HL-60 (cell line): Measurements from ENCODE around the gene TMEM140.

Experiments
- DNase-seq, 2 experiments: peaks; one replicate each; pipeline ENCODE4 v3.0.0-alpha.2; 2010 to 2020; ENCODE audit warnings: low read depth in 1 of 2, low spot score in 1 of 2
- H3K27ac ChIP-seq: fragments of 250-450 bp; sonication (Bioruptor Pico); replicated peaks from 2 replicates; pipeline ENCODE4 v1.5.1; 2020; ENCODE audit warnings: mild to moderate bottlenecking, moderate library complexity
- H3K27me3 ChIP-seq: fragments of 250-450 bp; sonication (Bioruptor Pico); 2 replicates; pipeline ENCODE4 v1.5.1; 2021; ENCODE audit warnings: mild to moderate bottlenecking, moderate library complexity; ENCODE audit not compliant: insufficient read depth, poor library complexity, severe bottlenecking
- H3K4me3 ChIP-seq: replicated peaks from 2 replicates; pipeline ENCODE4 v1.5.1; 2011; ENCODE audit warnings: mild to moderate bottlenecking, control low read depth, low read length; ENCODE audit not compliant: insufficient read depth
- CTCF ChIP-seq: IDR thresholded peaks from one replicate; pipeline ENCODE4 v1.5.1; 2011; ENCODE audit warnings: low read length, control low read depth, inconsistent platforms; ENCODE audit not compliant: insufficient read depth
- GABPA ChIP-seq: IDR thresholded peaks from 2 replicates; pipeline ENCODE4 v1.6.1; 2012; ENCODE audit warnings: low read depth
- POLR2AphosphoS5 ChIP-seq: IDR thresholded peaks from 2 replicates; pipeline ENCODE4 v1.6.1; 2012; ENCODE audit warnings: low read depth
- SPI1 ChIP-seq: IDR thresholded peaks from 2 replicates; pipeline ENCODE4 v1.6.1; 2012; ENCODE audit warnings: low read depth, mild to moderate bottlenecking, borderline replicate concordance
- TF ChIP-seq, protein P1 (sequence below): IDR thresholded peaks from 2 replicates; pipeline ENCODE4 v1.6.1; 2012; ENCODE audit warnings: low read depth; ENCODE audit not compliant: insufficient replicate concordance

The TMEM140 gene

GRCh38 chr7:135151132-135151531, 3.3 kb downstream of the TMEM140 start:
- TF ChIP-seq CTCF (no peak), GABPA (no peak), SPI1 (no peak), POLR2AphosphoS5 (no peak)
- TF ChIP-seq, protein P1, sequence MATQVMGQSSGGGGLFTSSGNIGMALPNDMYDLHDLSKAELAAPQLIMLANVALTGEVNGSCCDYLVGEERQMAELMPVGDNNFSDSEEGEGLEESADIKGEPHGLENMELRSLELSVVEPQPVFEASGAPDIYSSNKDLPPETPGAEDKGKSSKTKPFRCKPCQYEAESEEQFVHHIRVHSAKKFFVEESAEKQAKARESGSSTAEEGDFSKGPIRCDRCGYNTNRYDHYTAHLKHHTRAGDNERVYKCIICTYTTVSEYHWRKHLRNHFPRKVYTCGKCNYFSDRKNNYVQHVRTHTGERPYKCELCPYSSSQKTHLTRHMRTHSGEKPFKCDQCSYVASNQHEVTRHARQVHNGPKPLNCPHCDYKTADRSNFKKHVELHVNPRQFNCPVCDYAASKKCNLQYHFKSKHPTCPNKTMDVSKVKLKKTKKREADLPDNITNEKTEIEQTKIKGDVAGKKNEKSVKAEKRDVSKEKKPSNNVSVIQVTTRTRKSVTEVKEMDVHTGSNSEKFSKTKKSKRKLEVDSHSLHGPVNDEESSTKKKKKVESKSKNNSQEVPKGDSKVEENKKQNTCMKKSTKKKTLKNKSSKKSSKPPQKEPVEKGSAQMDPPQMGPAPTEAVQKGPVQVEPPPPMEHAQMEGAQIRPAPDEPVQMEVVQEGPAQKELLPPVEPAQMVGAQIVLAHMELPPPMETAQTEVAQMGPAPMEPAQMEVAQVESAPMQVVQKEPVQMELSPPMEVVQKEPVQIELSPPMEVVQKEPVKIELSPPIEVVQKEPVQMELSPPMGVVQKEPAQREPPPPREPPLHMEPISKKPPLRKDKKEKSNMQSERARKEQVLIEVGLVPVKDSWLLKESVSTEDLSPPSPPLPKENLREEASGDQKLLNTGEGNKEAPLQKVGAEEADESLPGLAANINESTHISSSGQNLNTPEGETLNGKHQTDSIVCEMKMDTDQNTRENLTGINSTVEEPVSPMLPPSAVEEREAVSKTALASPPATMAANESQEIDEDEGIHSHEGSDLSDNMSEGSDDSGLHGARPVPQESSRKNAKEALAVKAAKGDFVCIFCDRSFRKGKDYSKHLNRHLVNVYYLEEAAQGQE: no peak
- Histone ChIP-seq H3K27me3 (no peaks in the 10 kb centered on the region), H3K4me3 (no peak overlapping the region), H3K27ac (peak overlapping the region; percentile 39; the same call in 1 of the 2 replicates)
- DNase-seq: no peak

DNA sequence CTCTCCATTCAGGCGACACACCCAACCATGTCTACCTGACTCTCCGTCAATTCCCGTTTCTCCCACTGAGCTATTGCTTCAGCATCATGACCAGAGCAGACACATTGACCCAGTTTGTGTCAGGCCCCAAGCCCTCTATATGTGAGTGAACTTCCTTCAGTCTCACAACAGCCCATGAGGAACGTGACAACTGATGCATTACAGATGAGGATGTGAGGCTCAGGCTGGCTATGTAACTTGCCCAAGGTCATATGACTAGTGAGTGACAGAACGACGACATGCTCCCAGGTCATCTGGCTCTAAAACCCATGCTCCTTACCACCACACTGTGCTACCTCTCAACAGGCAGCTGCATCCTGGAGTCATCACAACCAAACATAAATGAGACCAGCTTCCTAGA, 3.7 kb downstream of the TMEM140 start:
- Histone ChIP-seq H3K27me3 (no peaks in the 10 kb centered on the region), H3K27ac (peak overlapping the region; percentile 39; the same call in 1 of the 2 replicates), H3K4me3 (no peak overlapping the region)
- peak in 1 of 2 experiments; percentile 29 for DNase-seq
- TF ChIP-seq, protein P1: no peak
- TF ChIP-seq POLR2AphosphoS5: no peak
- TF ChIP-seq GABPA: no peak
- no peak for TF ChIP-seq SPI1
- no peak for TF ChIP-seq CTCF

DNA sequence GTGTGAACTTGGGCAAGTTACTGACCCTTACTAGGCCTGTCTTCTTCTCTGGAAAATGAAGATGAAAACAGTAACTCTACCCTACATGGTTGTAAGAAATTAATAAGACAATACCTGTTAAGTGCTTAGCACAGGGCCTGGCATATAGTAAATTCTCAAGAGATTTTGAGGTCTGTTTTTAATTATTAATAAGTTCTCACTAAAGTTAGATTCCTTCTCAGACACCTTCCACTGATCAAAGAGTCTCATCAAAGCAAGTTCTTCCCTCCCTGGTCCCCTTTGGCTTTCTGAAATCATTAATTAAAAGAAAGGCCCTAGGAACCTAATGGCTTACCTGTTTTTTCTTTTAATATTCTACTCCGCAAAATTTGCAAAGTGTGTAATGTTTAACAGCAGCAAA, 4.6 kb downstream of the TMEM140 start:
- TF ChIP-seq CTCF (no peak), POLR2AphosphoS5 (no peak)
- TF ChIP-seq, protein P1: no peak
- H3K27me3 ChIP-seq: no peaks in the 10 kb centered on the region
- H3K4me3 ChIP-seq: no peak overlapping the region
- no peak overlapping the region for H3K27ac ChIP-seq
- no peak for DNase-seq
